A549 (cell line): ENCODE data around the gene SLFN12L. TPM values are rescaled to one million over a fixed set of nuclear protein-coding genes. Genes with fewer than 3 reads are reported as not detected.

ENCODE experiments used
- ATAC-seq, 2 experiments: fragments of 200-7000 bp in 1 of 2; fragments of >200 bp in 1 of 2; cut with Nextera tagmentation in 1 of 2; cut with Tn5 transposase in 1 of 2; 3 replicates each; pipeline versions ENCODE4 v1.8.0 to v1.9.1; 2018 to 2020; ENCODE audit warnings: mild to moderate bottlenecking in 1 of 2, moderate library complexity in 1 of 2
- CTCF ChIA-PET: fragments of 300-600 bp; sonication (Branson Sonifier 250); formaldehyde crosslinking; extraction: SDS; loops from one replicate; lab custom pipeline; 2021; ENCODE audit warnings: antibody characterized with exemption, inconsistent platforms; lab: Yijun Ruan, JAX
- POLR2A ChIA-PET: fragments of 350-600 bp; formaldehyde crosslinking; extraction: SDS; loops from one replicate; lab custom pipeline; 2021; ENCODE audit warnings: antibody characterized with exemption, inconsistent platforms; lab: Yijun Ruan, JAX
- DNase-seq, 2 experiments: peaks; one replicate each; pipeline versions ENCODE4 v3.0.0 to v3.0.0-alpha.2; 2011 to 2016; ENCODE audit warnings: low read depth in 1 of 2, low spot score in 1 of 2
- FAIRE-seq: peaks from 2 replicates; lab custom pipeline; 2011; peaks lifted over from hg19 to GRCh38; lab: Jason Lieb, UNC
- H3K27ac ChIP-seq, 2 experiments: fragments of >200 bp; sonication (Bioruptor Twin); formaldehyde crosslinking; 3 replicates each; pipeline ENCODE4 v1.5.1; 2016 to 2017
- H3K4me1 ChIP-seq: fragments of >200 bp; sonication (Bioruptor Twin); formaldehyde crosslinking; 3 replicates; pipeline ENCODE4 v1.6.1; 2016
- H3K4me2 ChIP-seq: fragments of >200 bp; sonication (Bioruptor Twin); formaldehyde crosslinking; 3 replicates; pipeline ENCODE4 v1.6.1; 2016
- H3K4me3 ChIP-seq: fragments of >200 bp; sonication (Bioruptor Twin); formaldehyde crosslinking; 3 replicates; pipeline ENCODE4 v1.5.1; 2016
- H3K9me3 ChIP-seq: fragments of >200 bp; sonication (Bioruptor Twin); formaldehyde crosslinking; 3 replicates; pipeline ENCODE4 v1.6.1; 2016
- CBX2 ChIP-seq: fragments of 200-600 bp; sonication (generic); IDR thresholded peaks from 2 replicates; pipeline ENCODE4 v1.6.1; 2016; ENCODE audit warnings: low read depth, mild to moderate bottlenecking, borderline replicate concordance
- CHD4 ChIP-seq: fragments of 200-600 bp; sonication (generic); IDR thresholded peaks from 2 replicates; pipeline ENCODE4 v1.6.1; 2016; ENCODE audit warnings: antibody characterized with exemption, mild to moderate bottlenecking, borderline replicate concordance
- ELK1 ChIP-seq: fragments of 150-350 bp; IDR thresholded peaks from 2 replicates; pipeline ENCODE4 v1.6.1; 2014; ENCODE audit warnings: low read depth, mild to moderate bottlenecking, low read length
- FOSL2 ChIP-seq, 2 experiments: fragments of 450-650 bp in 1 of 2; fragments of >200 bp in 1 of 2; sonication (Bioruptor Twin) in 1 of 2; formaldehyde crosslinking; IDR thresholded peaks; 2 replicates each; pipeline versions ENCODE4 v1.5.0 to v1.6.1; 2016 to 2020; ENCODE audit warnings: mild to moderate bottlenecking in 1 of 2, moderate library complexity in 1 of 2
- GATA3 ChIP-seq: IDR thresholded peaks from 2 replicates; pipeline ENCODE4 v1.6.1; 2012; ENCODE audit warnings: borderline replicate concordance
- HEYL ChIP-seq: fragments of 250-450 bp; sonication (Bioruptor Pico); IDR thresholded peaks from 2 replicates; pipeline ENCODE4 v1.8.0; 2021; ENCODE audit warnings: mild to moderate bottlenecking, moderate library complexity
- JUNB ChIP-seq: fragments of >200 bp; sonication (Bioruptor Twin); formaldehyde crosslinking; IDR thresholded peaks from 2 replicates; pipeline ENCODE4 v1.6.1; 2016
- KDM1A ChIP-seq: fragments of 200-600 bp; sonication (generic); IDR thresholded peaks from 2 replicates; pipeline ENCODE4 v1.6.1; 2016; ENCODE audit warnings: low read depth, mild to moderate bottlenecking
- RARB ChIP-seq: fragments of 250-450 bp; sonication (Bioruptor Pico); IDR thresholded peaks from 2 replicates; pipeline ENCODE4 v1.8.0; 2021; ENCODE audit warnings: mild to moderate bottlenecking, moderate library complexity
- REST ChIP-seq: fragments of 200-600 bp; sonication (generic); IDR thresholded peaks from 2 replicates; pipeline ENCODE4 v1.6.1; 2016; ENCODE audit warnings: antibody characterized with exemption, mild to moderate bottlenecking, moderate library complexity
- RFX5 ChIP-seq: fragments of 450-650 bp; IDR thresholded peaks from 2 replicates; pipeline ENCODE4 v1.7.1; 2014; ENCODE audit warnings: antibody characterized with exemption, mild to moderate bottlenecking, moderate library complexity
- TP53 ChIP-seq: fragments of 250-450 bp; sonication (Bioruptor Pico); IDR thresholded peaks from 2 replicates; pipeline ENCODE4 v1.5.0; 2021; ENCODE audit warnings: mild to moderate bottlenecking, moderate library complexity
- USF2 ChIP-seq: fragments of 450-650 bp; IDR thresholded peaks from 2 replicates; pipeline ENCODE4 v1.6.1; 2014; ENCODE audit warnings: antibody characterized with exemption
- ZNF302 ChIP-seq: fragments of 250-450 bp; sonication (Bioruptor Pico); IDR thresholded peaks from 2 replicates; pipeline ENCODE4 v1.9.0; 2021; ENCODE audit warnings: inconsistent platforms, mild to moderate bottlenecking, moderate library complexity
- WGBS: methylation state at CpG from one replicate; pipeline ENCODE4 v1.1.6; 2017; ENCODE audit errors: missing lambda C conversion rate; 5-methylcytosine and 5-hydroxymethylcytosine counted together
- polyA plus RNA-seq, 4 experiments: library from polyadenylated mRNA; depleted of rRNA in 3 of 4; stranded (reverse); fragments of >200 nt; fragmentation: RNase III in 1 of 4; extraction: RNeasy Plus Mini Kit Qiagen cat#74134 plus additional on column Dnase treatment in 1 of 4; gene quantifications; 2 replicates in 3 of 4; 3 replicates in 1 of 4; pipeline ENCODE4 v1.2.3, GENCODE V29; 2011 to 2017
- TF ChIP-seq, protein P1 (sequence below): IDR thresholded peaks from 2 replicates; pipeline ENCODE4 v1.6.1; 2012; ENCODE audit warnings: low read depth, borderline replicate concordance
- TF ChIP-seq, protein P2 (sequence below): fragments of 250-450 bp; sonication (Bioruptor Pico); IDR thresholded peaks from 2 replicates; pipeline ENCODE4 v1.5.0; 2020; ENCODE audit warnings: low read depth, mild to moderate bottlenecking, moderate library complexity
- TF ChIP-seq, protein P3 (sequence below): fragments of 250-450 bp; sonication (Bioruptor Pico); IDR thresholded peaks from 2 replicates; pipeline ENCODE4 v1.5.0; 2021; ENCODE audit warnings: mild to moderate bottlenecking, moderate library complexity, borderline replicate concordance

SLFN12L gene
- polyA plus RNA-seq, 2 of the 4 experiments (the other 2 are of a cell fraction), result not detected

GRCh38 chr17:35545150-35545549, 7.7 kb upstream of the SLFN12L start:
- Histone ChIP-seq H3K9me3 (no peaks in the 10 kb centered on the region), H3K4me2 (no peak overlapping the region), H3K4me3 (no peak overlapping the region), H3K27ac (no peak overlapping the region), H3K4me1 (no peaks in the 10 kb centered on the region)
- POLR2A ChIA-PET, result no interaction called here
- DNase-seq, result no peak
- CTCF ChIA-PET, result interaction anchor here (1.1 to 15.4 kb wide), 4 partner anchors 12 to 376 kb away, joined by 3 to 308 read pairs (median 22); no protein-coding TSS in a partner anchor
- ATAC-seq, result no peak
- FAIRE-seq, result no peak
- WGBS, result 20% methylated on average over 1 of the region's 1 CpG
- TF ChIP-seq FOSL2 (IDR thresholded peaks at IDR 0.05) (no peak), FOSL2 (CRISPR knock-in tag; IDR thresholded peaks at IDR 0.05) (0 out of 2 replicates have a peak, but pooled peaks have one; percentile 20), CBX2 (no peak)
- TF ChIP-seq, protein P1, sequence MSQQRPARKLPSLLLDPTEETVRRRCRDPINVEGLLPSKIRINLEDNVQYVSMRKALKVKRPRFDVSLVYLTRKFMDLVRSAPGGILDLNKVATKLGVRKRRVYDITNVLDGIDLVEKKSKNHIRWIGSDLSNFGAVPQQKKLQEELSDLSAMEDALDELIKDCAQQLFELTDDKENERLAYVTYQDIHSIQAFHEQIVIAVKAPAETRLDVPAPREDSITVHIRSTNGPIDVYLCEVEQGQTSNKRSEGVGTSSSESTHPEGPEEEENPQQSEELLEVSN, result no peak

DNA sequence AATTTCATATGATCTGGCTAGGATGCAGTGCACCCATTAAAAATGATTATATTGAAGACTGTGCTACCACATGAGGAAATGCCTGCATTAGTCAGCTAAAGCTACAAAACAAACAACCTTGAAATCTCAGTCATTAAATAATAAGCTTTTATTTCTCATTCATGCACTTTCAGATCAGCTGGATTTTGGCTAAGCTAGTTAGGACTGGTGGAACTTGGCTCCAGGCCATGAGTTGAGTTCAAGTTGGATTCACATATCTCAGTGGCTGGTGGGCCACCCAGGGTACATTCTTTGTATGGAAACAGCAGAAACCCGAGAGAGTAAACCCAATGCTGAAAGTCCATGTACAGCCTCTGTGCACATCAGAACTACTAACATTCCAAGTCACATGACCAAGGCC, 6.4 kb upstream of the SLFN12L start:
- WGBS, result 36% methylated on average over 1 of the region's 1 CpG
- H3K4me3 ChIP-seq, result no peak overlapping the region
- no peak overlapping the region for H3K27ac ChIP-seq
- FAIRE-seq, result no peak
- no peak overlapping the region for H3K4me2 ChIP-seq
- H3K9me3 ChIP-seq, result no peaks in the 10 kb centered on the region
- H3K4me1 ChIP-seq, result no peaks in the 10 kb centered on the region
- no peak for ATAC-seq
- ChIA-PET POLR2A (no interaction called here), CTCF (interaction anchor here (1.1 to 15.4 kb wide), 4 partner anchors 10 to 375 kb away, joined by 3 to 308 read pairs (median 22); no protein-coding TSS in a partner anchor)
- TF ChIP-seq USF2 (0 out of 2 replicates have a peak, but pooled peaks have one; percentile 11), JUNB (no peak)
- no peak for DNase-seq

GRCh38 chr17:35542990-35543389, 5.5 kb upstream of the SLFN12L start:
- Histone ChIP-seq H3K27ac (no peak overlapping the region), H3K4me2 (no peak overlapping the region), H3K9me3 (no peaks in the 10 kb centered on the region), H3K4me3 (no peak overlapping the region), H3K4me1 (no peaks in the 10 kb centered on the region)
- DNase-seq (no peak), FAIRE-seq (no peak), ATAC-seq (no peak)
- ChIA-PET POLR2A (no interaction called here), CTCF (interaction anchor here (1.6 to 15.4 kb wide), 6 partner anchors 10 to 374 kb away, joined by 4 to 308 read pairs (median 16); no protein-coding TSS in a partner anchor)
- TF ChIP-seq RARB (CRISPR knock-in tag), result no peak
- no peak for TF ChIP-seq REST
- no peak for TF ChIP-seq KDM1A
- no peak for TF ChIP-seq GATA3
- TF ChIP-seq ELK1, result no peak
- no peak for TF ChIP-seq ZNF302 (CRISPR knock-in tag)
- TF ChIP-seq RFX5, result no peak
- TF ChIP-seq CHD4, result no peak
- TF ChIP-seq, protein P2, sequence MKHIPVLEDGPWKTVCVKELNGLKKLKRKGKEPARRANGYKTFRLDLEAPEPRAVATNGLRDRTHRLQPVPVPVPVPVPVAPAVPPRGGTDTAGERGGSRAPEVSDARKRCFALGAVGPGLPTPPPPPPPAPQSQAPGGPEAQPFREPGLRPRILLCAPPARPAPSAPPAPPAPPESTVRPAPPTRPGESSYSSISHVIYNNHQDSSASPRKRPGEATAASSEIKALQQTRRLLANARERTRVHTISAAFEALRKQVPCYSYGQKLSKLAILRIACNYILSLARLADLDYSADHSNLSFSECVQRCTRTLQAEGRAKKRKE (CRISPR knock-in tag), result no peak
- TF ChIP-seq CBX2, result no peak
- TF ChIP-seq, protein P3, sequence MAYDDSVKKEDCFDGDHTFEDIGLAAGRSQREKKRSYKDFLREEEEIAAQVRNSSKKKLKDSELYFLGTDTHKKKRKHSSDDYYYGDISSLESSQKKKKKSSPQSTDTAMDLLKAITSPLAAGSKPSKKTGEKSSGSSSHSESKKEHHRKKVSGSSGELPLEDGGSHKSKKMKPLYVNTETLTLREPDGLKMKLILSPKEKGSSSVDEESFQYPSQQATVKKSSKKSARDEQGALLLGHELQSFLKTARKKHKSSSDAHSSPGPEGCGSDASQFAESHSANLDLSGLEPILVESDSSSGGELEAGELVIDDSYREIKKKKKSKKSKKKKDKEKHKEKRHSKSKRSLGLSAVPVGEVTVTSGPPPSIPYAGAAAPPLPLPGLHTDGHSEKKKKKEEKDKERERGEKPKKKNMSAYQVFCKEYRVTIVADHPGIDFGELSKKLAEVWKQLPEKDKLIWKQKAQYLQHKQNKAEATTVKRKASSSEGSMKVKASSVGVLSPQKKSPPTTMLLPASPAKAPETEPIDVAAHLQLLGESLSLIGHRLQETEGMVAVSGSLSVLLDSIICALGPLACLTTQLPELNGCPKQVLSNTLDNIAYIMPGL, result no peak
- TF ChIP-seq HEYL (CRISPR knock-in tag), result no peak
- no peak for TF ChIP-seq TP53 (CRISPR knock-in tag)
